Osteocyte (in vitro differentiated cells): ENCODE measurements around the gene KLHL7. TPM values are rescaled to one million over a fixed set of nuclear protein-coding genes. Genes with fewer than 3 reads are reported as not detected.
"Not testable (repeated sequence)": the region's sequence is repeated elsewhere in the genome, so short reads cannot be mapped to it uniquely, and the experiment has no call there.

ENCODE experiments used
- DNase-seq: peaks from one replicate; pipeline ENCODE4 v3.0.0; 2021; ENCODE audit warnings: mixed read lengths; ENCODE audit not compliant: unreplicated experiment; ENCODE audit errors: extremely low spot score
- H3K27ac Mint-ChIP-seq: one replicate; pipeline ENCODE4 v1.8.0; 2021; ENCODE audit warnings: mild to moderate bottlenecking, mixed read lengths; ENCODE audit not compliant: unreplicated experiment
- H3K27me3 Mint-ChIP-seq: one replicate; pipeline ENCODE4 v1.8.0; 2021; ENCODE audit warnings: mixed read lengths; ENCODE audit not compliant: unreplicated experiment
- H3K36me3 Mint-ChIP-seq: one replicate; pipeline ENCODE4 v1.8.0; 2021; ENCODE audit warnings: mixed read lengths; ENCODE audit not compliant: unreplicated experiment
- H3K4me1 Mint-ChIP-seq: one replicate; pipeline ENCODE4 v1.8.0; 2021; ENCODE audit warnings: mixed read lengths; ENCODE audit not compliant: unreplicated experiment
- H3K4me3 Mint-ChIP-seq: one replicate; pipeline ENCODE4 v1.8.0; 2021; ENCODE audit warnings: mild to moderate bottlenecking, moderate library complexity, mixed read lengths; ENCODE audit not compliant: unreplicated experiment
- H3K9me3 Mint-ChIP-seq: one replicate; pipeline ENCODE4 v1.8.0; 2021; ENCODE audit warnings: mixed read lengths; ENCODE audit not compliant: unreplicated experiment
- CTCF ChIP-seq: fragments of 200-600 bp; sonication (generic); IDR thresholded peaks from 2 replicates; pipeline ENCODE4 v1.5.0; 2021; ENCODE audit warnings: antibody characterized with exemption, mild to moderate bottlenecking, moderate library complexity
- total RNA-seq: library from RNA; stranded (reverse); gene quantifications from 2 replicates; pipeline ENCODE4 v1.2.1, GENCODE V29; 2021

Gene KLHL7
- total RNA-seq, 1 donor from 2014 or later: 50.2 TPM

DNA sequence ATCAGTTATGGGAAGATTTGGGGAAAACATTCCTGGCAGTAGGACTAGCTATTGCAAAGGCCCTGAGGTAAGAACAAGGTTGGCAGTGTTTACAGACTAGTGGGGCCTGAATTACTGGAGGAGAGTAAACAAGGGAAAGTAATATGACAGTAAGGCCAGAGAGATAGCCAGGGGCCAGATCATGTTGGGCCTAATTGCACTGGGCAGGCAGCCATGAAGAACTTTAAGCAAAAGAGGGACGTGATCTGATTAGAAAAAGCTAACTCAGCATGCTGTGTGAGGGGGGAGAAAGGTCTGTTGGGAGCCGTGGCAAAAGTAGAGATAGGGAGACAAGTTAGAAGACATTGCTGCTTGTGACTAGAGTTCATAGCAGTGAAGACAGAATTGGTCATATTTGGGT lies 85.4 kb downstream of the KLHL7 start:
- no peaks in the 10 kb centered on the region for H3K9me3 Mint-ChIP-seq
- H3K27me3 Mint-ChIP-seq: no peaks in the 10 kb centered on the region
- no peak overlapping the region for H3K4me3 Mint-ChIP-seq
- peak overlapping the region; percentile 1 for H3K27ac Mint-ChIP-seq
- H3K36me3 Mint-ChIP-seq: peaks cover 36% of the 10 kb centered on the region
- no peak for DNase-seq
- no peak for TF ChIP-seq CTCF
- H3K4me1 Mint-ChIP-seq: no peaks in the 10 kb centered on the region

DNA sequence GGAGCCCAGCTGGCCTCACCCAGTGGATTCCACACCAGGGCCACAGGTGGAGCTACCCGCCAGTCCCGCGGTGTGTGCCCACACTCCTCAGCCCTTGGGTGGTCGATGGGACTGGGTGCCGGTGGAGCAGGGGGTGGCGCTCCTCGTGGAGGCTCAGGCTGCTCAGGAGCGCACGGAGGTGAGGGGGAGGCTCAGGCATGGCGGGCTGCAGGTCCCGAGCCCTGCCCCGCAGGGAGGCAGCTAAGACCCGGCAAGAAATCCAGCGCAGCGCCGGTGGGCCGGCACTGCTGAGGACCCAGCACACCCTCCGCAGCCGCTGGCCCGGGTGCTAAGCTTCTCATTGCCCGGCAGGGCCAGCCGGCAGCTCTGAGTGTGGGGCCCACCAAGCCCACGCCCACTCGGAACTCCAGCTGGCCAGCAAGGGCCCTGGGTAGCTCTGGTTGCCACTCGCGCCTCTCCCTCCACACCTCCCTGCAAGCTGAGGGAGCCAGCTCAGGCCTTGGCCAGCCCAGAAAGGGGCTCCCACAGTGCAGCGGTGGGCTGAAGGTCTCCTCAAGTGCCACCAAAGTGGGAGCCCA lies 88.2 kb downstream of the KLHL7 start:
- not testable (repeated sequence) for H3K27me3 Mint-ChIP-seq

GRCh38 chr7:23196306-23196705 lies 90.7 kb downstream of the KLHL7 start:
- DNase-seq: no peak
- no peaks in the 10 kb centered on the region for H3K27me3 Mint-ChIP-seq
- H3K4me1 Mint-ChIP-seq: no peaks in the 10 kb centered on the region
- no peaks in the 10 kb centered on the region for H3K9me3 Mint-ChIP-seq
- H3K27ac Mint-ChIP-seq: no peak overlapping the region
- peaks cover 33% of the 10 kb centered on the region for H3K36me3 Mint-ChIP-seq
- no peak for TF ChIP-seq CTCF
- H3K4me3 Mint-ChIP-seq: no peak overlapping the region

More for the DNA sequence above, 88.2 kb downstream of the KLHL7 start:
- peaks cover 37% of the 10 kb centered on the region for H3K36me3 Mint-ChIP-seq
- H3K4me3 Mint-ChIP-seq, H3K4me1 Mint-ChIP-seq, H3K27ac Mint-ChIP-seq, H3K9me3 Mint-ChIP-seq, DNase-seq: not testable (repeated sequence)

DNA sequence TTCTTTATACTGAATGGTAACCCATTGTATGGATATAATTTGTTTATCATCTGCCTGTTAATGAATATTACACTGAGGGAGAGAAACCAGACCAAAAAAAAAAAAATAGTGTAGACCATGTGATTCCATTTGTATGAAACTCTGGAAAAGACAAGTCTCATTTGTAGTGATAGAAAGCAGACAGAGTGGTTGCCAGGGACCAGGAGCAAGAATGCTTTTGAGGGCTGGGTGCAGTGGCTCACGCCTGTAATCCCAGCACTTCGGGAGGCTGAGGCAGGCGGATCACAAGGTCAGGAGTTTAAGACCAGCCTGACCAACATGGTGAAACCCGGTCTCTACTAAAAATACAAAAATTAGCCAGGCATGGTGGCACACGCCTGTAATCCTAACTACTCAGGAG lies 92.2 kb downstream of the KLHL7 start:
- not testable (repeated sequence) for H3K4me1 Mint-ChIP-seq, H3K4me3 Mint-ChIP-seq, H3K27ac Mint-ChIP-seq, H3K27me3 Mint-ChIP-seq, DNase-seq, H3K9me3 Mint-ChIP-seq
- H3K36me3 Mint-ChIP-seq: peaks cover 32% of the 10 kb centered on the region

DNA sequence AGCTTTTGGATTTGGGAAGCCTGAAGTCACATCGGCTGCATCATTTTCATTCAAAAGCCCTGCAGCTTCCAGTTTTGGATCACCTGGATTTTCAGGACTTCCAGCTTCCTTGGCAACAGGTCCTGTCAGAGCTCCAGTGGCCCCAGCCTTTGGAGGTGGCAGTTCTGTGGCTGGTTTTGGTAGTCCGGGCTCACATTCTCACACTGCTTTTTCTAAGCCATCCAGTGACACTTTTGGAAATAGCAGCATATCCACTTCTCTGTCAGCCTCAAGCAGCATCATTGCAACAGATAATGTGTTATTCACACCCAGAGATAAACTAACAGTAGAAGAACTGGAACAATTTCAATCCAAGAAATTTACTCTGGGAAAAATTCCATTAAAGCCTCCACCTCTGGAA lies 94.7 kb downstream of the KLHL7 start:
- no peak overlapping the region for H3K27ac Mint-ChIP-seq
- no peaks in the 10 kb centered on the region for H3K4me1 Mint-ChIP-seq
- no peak for TF ChIP-seq CTCF
- H3K36me3 Mint-ChIP-seq: peaks cover 27% of the 10 kb centered on the region
- no peak for DNase-seq
- no peak overlapping the region for H3K4me3 Mint-ChIP-seq
- no peaks in the 10 kb centered on the region for H3K9me3 Mint-ChIP-seq
- no peaks in the 10 kb centered on the region for H3K27me3 Mint-ChIP-seq

DNA sequence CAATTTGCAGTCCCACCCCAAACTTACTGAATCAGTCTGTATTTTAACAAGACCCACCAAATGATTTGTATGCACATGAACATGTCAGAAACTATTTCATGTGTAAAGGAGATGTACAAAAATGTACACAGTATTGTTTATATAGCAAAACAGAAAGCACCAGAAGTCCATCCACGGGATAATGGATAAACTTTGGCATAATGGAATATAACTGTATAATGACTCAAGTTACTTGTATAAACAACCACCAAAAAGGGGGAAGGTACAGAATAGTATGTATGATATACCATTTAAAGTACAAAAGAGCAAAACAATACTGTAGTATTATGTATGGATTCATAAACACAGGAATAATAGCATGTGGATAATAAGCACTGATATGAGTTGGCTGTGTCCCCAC lies 98.7 kb downstream of the KLHL7 start:
- Mint-ChIP-seq H3K36me3 (peaks cover 16% of the 10 kb centered on the region), H3K27me3 (no peaks in the 10 kb centered on the region), H3K9me3 (no peaks in the 10 kb centered on the region), H3K4me3 (no peak overlapping the region), H3K4me1 (no peaks in the 10 kb centered on the region), H3K27ac (no peak overlapping the region)
- no peak for TF ChIP-seq CTCF
- no peak for DNase-seq
